ENCODE results near the gene SH3RF2. TPM values are rescaled to one million over a fixed set of nuclear protein-coding genes. Genes with fewer than 3 reads are reported as not detected.

SH3RF2 gene
- total and polyA plus RNA-seq, 2 donors (not counting 1 experiment from before 2014, with no cell fraction given), result 0.03 TPM; not detected in 1

DNA sequence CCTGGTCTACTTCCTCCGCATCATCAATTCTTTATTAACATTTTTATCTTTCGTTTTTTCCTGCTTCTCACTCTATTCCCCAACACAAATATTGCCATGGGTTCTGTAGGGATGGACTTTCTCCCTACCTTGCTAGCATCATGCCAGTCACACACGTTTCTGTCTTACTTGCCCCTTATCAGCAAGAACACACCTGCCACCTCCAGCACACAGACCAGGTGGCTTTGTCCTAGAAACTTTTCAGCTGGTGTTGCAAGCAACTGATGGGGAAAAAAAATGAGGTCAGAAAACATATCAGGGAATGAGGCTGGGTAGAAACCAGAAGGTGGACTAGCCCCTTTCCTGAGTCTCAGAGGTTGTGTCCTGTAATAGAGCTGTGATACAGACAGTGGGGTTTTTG is 5.8 kb downstream of the SH3RF2 start:
- WGBS (ENCODE audit: insufficient coverage), result no CpG with 5 or more reads among the region's 3 CpGs
- Histone ChIP-seq H3K4me3 (ENCODE audit: control extremely low read depth in 1 of 5, extremely low read depth in 1 of 5, insufficient read depth in 1 of 5, low read depth in 2 of 5, low read length in 4 of 5) (no peak overlapping the region), H4K20me1 (ENCODE audit: control insufficient read depth, insufficient read depth, low read length, poor library complexity, severe bottlenecking) (no peaks in the 10 kb centered on the region), H3K27ac (ENCODE audit: low read length in 2 of 2) (no peak overlapping the region), H3K9ac (ENCODE audit: low read length) (no peak overlapping the region), H3K4me1 (ENCODE audit: control insufficient read depth in 2 of 2, insufficient read depth in 2 of 2, low read length in 2 of 2) (no peaks in the 10 kb centered on the region), H2AFZ (ENCODE audit: insufficient read depth, low read depth, low read length, poor library complexity, severe bottlenecking) (no peak overlapping the region), H3K27me3 (replicated peaks in 1 of 4; ENCODE audit: control extremely low read depth in 1 of 4, control insufficient read depth in 3 of 4, insufficient read depth in 4 of 4, low read length in 3 of 4) (peaks cover 0 to 6% (median 3%) of the 10 kb centered on the region in 4 experiments), H3K36me3 (replicated peaks in 1 of 2; ENCODE audit: control extremely low read depth in 1 of 2, control insufficient read depth in 1 of 2, extremely low read depth in 1 of 2, insufficient read depth in 2 of 2, low read length in 1 of 2) (no peaks in the 10 kb centered on the region), H3K9me3 (ENCODE audit: control extremely low read depth in 1 of 3, control insufficient read depth in 2 of 3, insufficient read depth in 1 of 3, low read length in 2 of 3) (no peaks in the 10 kb centered on the region), H3K4me2 (replicated peaks; ENCODE audit: low read depth, low read length, poor library complexity, severe bottlenecking) (no peak overlapping the region), H3K79me2 (ENCODE audit: control insufficient read depth, insufficient read depth, low read length) (no peaks in the 10 kb centered on the region)
- ATAC-seq (ENCODE audit: low read depth) (no peak), DNase-seq (no peak)
- H3K27me3 Mint-ChIP-seq, result peaks cover 29% of the 10 kb centered on the region
- no peak overlapping the region for H3K4me3 Mint-ChIP-seq
- no peak for TF ChIP-seq EZH2 (IDR thresholded peaks at IDR 0.05; ENCODE audit: borderline replicate concordance, insufficient read depth, low read depth, low read length, poor library complexity, severe bottlenecking)
- TF ChIP-seq, protein P1, sequence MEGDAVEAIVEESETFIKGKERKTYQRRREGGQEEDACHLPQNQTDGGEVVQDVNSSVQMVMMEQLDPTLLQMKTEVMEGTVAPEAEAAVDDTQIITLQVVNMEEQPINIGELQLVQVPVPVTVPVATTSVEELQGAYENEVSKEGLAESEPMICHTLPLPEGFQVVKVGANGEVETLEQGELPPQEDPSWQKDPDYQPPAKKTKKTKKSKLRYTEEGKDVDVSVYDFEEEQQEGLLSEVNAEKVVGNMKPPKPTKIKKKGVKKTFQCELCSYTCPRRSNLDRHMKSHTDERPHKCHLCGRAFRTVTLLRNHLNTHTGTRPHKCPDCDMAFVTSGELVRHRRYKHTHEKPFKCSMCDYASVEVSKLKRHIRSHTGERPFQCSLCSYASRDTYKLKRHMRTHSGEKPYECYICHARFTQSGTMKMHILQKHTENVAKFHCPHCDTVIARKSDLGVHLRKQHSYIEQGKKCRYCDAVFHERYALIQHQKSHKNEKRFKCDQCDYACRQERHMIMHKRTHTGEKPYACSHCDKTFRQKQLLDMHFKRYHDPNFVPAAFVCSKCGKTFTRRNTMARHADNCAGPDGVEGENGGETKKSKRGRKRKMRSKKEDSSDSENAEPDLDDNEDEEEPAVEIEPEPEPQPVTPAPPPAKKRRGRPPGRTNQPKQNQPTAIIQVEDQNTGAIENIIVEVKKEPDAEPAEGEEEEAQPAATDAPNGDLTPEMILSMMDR (IDR thresholded peaks at IDR 0.05), result no peak
- intact Hi-C loops (cut with micrococcal nuclease), result no loop called here
- H3K27ac Mint-ChIP-seq, result no peak overlapping the region
- ChIA-PET POLR2A (no interaction called here), CTCF (no interaction called here)
- no peaks in the 10 kb centered on the region for H3K4me1 Mint-ChIP-seq
- no peaks in the 10 kb centered on the region for H3K9me3 Mint-ChIP-seq (ENCODE audit: insufficient read depth)

DNA sequence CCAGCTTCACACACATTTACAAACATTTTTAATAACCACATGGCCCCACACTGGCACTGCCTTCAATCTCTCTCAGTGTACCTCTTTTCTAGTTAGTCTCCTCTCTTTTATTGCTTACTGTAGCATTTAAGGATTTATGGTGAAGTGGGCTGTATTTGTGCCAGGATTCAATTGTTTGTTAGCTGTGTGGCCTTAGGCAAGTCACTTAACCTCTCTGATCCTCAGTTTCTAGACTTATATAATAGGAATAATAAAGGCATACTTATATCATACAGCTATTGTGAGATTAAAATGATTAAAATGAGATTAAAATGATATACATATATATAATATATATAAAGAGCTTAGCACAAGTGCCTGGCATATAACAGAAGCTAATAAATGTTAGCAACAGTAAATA is 6.4 kb downstream of the SH3RF2 start:
- no peaks in the 10 kb centered on the region for H3K9me3 Mint-ChIP-seq (ENCODE audit: insufficient read depth)
- intact Hi-C loops (cut with micrococcal nuclease), result no loop called here
- H3K27ac Mint-ChIP-seq, result no peak overlapping the region
- TF ChIP-seq, protein P1 (IDR thresholded peaks at IDR 0.05), result no peak
- no peak for TF ChIP-seq EZH2 (IDR thresholded peaks at IDR 0.05; ENCODE audit: borderline replicate concordance, insufficient read depth, low read depth, low read length, poor library complexity, severe bottlenecking)
- no peaks in the 10 kb centered on the region for H3K79me2 ChIP-seq (ENCODE audit: control insufficient read depth, insufficient read depth, low read length)
- H3K4me3 ChIP-seq (ENCODE audit: control extremely low read depth in 1 of 5, extremely low read depth in 1 of 5, insufficient read depth in 1 of 5, low read depth in 2 of 5, low read length in 4 of 5), result no peak overlapping the region
- DNase-seq (no peak), ATAC-seq (ENCODE audit: low read depth) (no peak)
- H4K20me1 ChIP-seq (ENCODE audit: control insufficient read depth, insufficient read depth, low read length, poor library complexity, severe bottlenecking), result no peaks in the 10 kb centered on the region
- peaks cover 0 to 4% (median 3%) of the 10 kb centered on the region in 4 experiments for H3K27me3 ChIP-seq (replicated peaks in 1 of 4; ENCODE audit: control extremely low read depth in 1 of 4, control insufficient read depth in 3 of 4, insufficient read depth in 4 of 4, low read length in 3 of 4)
- no peak overlapping the region for H3K9ac ChIP-seq (ENCODE audit: low read length)
- H3K4me3 Mint-ChIP-seq, result no peak overlapping the region
- H3K9me3 ChIP-seq (ENCODE audit: control extremely low read depth in 1 of 3, control insufficient read depth in 2 of 3, insufficient read depth in 1 of 3, low read length in 2 of 3), result no peaks in the 10 kb centered on the region
- peaks cover 25% of the 10 kb centered on the region for H3K27me3 Mint-ChIP-seq
- ChIA-PET POLR2A (no interaction called here), CTCF (no interaction called here)
- H2AFZ ChIP-seq (ENCODE audit: insufficient read depth, low read depth, low read length, poor library complexity, severe bottlenecking), result no peak overlapping the region
- no peak overlapping the region for H3K27ac ChIP-seq (ENCODE audit: low read length in 2 of 2)
- H3K4me1 Mint-ChIP-seq, result no peaks in the 10 kb centered on the region
- no peaks in the 10 kb centered on the region for H3K4me1 ChIP-seq (ENCODE audit: control insufficient read depth in 2 of 2, insufficient read depth in 2 of 2, low read length in 2 of 2)
- no peak overlapping the region for H3K4me2 ChIP-seq (replicated peaks; ENCODE audit: low read depth, low read length, poor library complexity, severe bottlenecking)
- no peaks in the 10 kb centered on the region for H3K36me3 ChIP-seq (replicated peaks in 1 of 2; ENCODE audit: control extremely low read depth in 1 of 2, control insufficient read depth in 1 of 2, extremely low read depth in 1 of 2, insufficient read depth in 2 of 2, low read length in 1 of 2)

Data from B cell (primary cell).